HL-60/S4 treated with phorbol 12-myristate 13-acetate at 8.2 ng/mL for 4 days and 3 days (cell line): ENCODE results near the gene C8A.

Source experiments
- in situ Hi-C: fragments of 300-500 bp; cut with MboI; formaldehyde crosslinking; loops from 2 replicates; pipeline ENCODE4 v1.15.0; 2022; ENCODE audit warnings: low sequenced_read_pairs

C8A gene

DNA sequence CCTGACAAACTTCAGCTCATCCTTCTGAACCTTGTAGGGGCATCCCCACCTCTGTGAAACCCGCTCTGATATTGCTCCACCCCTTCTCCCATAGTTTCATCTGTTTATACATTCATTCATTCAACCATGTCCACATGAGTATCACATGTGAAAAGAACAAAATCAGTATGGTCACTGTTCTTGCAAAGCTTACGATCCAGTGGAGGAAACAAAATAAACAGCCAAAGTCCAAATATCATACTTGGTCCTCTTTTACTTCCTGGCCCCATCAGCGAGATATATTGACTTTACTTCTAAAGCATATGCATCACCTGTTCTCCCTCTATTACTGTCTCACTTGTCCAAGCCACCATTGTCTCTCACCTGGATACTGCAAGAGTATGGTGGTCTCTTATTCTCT is 35.6 kb downstream of the C8A start:
- in situ Hi-C loops: no loop called here

DNA sequence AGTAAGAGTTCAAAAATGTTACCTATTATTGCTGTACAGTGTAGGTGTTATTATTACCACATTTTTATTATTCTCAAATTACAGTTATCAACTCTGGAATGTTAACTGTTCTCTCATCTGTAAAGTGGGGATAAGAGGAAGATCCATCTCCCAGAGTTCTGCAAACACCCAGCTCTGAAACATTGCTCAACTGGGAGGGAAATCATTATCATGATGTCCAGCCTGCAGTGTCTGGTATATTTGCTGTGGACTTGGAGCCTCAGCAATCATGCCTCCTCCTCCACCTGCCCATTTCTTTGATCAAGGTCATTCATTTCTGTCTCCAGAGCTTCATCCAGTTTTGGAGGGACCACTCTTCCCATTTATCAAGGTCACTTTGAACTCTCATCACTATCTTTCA is 39.4 kb downstream of the C8A start:
- in situ Hi-C loops: no loop called here

DNA sequence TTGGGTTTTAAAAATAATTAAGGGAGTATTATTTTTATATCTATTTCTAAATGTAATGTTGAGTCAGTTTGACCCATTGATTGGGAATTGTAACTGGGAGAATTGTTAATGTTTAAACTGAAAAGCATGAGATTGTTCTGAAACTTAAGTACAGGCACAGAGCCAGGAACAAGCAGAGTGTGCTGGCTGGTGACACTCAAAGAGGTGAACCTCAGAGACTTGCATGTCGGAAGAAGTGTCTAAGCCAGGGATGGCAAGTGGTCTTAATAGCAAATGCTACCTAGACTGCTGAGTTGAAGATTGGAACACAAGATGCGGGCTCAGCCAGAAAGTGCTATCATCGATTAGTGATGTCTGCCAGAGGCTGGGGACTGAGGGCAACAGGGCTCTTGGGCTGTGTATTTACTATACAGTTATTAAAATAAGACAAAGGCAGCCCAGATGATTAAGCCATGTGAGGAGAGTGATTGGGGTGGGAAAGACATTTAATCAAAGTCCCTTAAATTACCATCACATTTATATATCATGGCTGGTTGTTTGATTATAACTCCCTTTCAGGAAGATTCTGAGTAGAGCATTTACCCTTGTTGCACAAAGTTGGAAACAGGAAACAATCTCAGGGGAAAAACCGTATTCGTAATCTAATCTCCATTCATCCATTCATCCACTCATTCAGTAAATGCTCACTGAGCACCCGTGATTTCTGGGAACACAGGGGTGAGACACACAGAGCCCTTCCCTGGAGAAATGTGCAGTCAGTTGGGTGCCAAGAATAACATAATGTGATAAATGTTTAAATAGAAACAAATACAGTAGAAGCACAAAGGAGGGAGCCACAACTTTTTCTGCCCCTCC is 42.8 kb downstream of the C8A start:
- in situ Hi-C loops: no loop called here

DNA sequence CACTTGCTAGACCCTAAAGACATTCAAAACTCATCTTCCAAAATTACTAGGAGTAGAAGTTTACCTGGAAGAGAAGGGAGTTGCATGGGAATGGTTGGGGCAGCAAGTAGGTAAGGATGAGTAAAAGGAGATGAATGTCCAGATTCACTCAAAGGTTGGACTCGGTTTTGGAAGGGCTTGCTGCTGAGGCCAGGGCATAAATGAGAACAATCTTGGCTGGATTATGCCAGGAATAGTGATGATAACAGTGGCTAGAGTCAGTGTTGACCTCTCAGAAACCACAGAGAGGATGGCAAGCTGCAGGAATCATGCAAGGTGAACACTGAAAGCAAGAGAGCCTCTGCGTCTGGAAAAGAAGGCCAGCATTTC is 43.4 kb downstream of the C8A start:
- in situ Hi-C loops: no loop called here

DNA sequence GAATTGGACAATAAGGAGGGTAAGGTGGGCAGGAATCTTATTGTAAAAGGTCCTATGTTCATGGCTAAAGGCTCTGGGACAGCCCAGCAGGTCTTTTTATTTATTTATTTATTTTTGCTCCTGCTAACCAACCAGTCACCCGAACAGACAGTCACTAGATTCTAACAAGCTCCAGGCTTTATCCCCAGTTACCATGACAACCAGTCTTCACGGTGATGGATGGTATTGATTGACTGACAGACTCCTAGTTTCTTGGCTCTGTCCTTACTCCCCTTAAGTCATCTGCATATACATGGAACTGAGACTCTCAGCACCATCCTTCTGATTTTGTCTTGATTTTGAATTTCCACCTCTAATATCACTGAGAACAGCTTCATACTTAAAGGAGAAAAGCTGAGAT is 44.3 kb downstream of the C8A start:
- in situ Hi-C loops: no loop called here

DNA sequence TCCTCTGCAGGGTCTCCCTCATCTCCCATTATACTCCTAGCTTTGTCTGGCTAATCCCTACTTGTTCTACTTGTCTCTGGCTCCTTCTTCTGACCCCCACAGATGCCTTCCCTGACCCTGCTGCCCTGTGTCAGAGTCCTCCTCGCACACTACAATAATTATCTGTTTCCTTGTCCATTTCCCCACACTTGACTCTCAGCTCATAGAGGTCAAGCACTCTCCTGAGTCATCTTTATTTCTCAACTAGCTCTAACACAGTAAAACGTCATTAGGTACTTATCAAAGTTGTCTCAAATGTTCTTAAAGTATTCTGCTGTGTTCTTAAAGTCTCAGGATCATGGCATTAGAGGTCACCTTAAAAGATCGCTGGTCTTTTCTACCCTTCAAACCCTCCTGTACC is 47.1 kb downstream of the C8A start:
- in situ Hi-C loops: no loop called here

DNA sequence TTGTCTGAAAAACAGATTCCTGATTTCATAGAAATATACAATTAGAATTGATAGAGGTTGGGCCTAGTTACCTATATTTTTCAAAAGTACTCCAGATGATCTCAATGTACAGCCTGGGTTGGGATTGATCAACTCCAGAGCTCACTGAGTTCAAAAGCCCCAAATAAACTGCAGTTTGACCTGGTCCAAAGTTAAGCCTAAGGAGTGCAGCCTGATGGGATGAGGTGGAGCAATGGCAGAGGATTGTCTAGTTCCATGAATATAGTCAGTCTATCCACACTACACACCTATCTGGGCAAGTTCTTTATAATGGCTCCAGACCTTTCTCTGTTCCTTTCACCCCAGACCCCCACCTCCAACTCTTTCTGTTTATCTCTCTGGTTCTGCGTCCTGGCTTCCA is 49.2 kb downstream of the C8A start:
- in situ Hi-C loops: no loop called here

DNA sequence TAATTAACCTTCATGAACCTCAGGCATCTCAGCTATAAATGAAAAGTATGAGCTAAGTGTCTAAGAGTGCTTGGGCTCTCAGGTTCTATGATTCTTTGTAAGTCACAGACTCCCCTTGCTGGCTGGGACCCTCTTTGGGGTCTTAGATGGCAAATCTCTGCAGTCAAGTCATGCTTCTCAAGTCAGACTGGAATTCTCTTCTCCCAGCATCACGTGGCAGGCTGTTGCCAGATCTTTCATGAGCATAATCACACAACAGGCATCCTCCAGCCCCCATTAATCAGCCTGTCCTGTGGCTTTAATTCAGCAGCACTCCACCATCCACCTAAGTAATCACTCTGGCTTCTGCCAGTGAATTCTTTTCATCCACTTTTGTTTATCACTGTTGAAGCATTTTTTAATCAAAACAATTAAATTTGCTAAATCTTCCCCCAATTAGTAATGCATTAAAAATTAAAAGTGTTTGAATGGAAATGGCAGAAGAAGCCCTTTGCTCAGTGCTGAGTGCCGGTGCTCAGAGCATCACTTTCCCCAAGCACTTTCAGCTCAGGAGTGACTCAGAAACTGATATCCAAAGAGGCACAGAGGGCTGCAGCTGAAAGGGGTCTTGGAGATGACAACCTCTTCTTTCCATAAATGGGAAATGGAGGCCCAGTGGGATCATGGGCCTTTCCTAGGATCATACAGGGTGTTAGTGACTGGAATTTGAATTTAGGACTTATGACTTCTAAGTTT is 50.2 kb downstream of the C8A start:
- in situ Hi-C loops: no loop called here

DNA sequence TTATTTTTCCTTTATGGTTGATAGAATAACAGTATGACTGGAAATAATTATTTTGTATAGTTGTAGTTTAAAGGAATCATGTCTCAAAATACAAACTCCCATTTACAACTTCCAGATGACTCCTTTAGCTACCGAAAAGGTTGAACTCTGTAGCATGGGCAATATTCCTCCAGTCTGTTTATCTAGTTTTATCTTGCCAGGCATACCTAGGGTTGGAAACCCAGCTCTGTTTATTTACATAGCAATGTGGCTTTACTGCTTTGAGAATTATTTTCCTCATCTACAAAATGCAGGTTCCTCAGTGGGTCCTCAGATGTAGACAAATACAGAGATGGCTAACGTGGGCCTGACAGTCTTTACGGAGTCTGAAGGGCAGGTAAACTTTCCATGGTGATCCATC is 51.1 kb downstream of the C8A start:
- in situ Hi-C loops: no loop called here

DNA sequence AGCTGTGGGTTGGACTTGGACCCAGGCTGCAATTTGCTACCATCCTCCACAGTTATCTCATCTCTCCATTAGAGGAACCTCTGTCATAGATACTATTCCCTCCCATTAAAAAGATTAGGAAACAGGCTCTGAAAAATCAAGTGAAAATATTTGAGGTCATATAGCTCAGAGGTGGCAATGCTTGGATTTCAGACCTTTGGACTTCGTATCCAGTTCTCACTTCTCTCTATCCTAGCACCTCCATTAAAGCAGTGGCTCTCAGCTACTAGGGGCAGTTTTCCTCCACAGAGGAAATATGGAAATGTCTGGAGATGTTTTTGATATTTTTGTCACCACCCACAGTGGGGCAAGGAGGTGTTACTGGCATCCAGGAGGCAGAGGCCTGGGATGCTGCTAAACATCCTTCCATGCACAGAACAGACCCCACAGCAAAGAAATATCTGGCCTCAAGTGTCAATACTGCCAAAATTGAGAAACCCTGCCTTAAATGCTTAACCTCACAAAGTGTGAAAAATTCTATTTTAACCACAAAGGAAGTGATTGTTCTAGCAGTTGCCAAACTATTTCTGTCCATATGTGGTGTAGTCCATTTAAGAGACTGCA is 54.1 kb downstream of the C8A start:
- in situ Hi-C loops: no loop called here

DNA sequence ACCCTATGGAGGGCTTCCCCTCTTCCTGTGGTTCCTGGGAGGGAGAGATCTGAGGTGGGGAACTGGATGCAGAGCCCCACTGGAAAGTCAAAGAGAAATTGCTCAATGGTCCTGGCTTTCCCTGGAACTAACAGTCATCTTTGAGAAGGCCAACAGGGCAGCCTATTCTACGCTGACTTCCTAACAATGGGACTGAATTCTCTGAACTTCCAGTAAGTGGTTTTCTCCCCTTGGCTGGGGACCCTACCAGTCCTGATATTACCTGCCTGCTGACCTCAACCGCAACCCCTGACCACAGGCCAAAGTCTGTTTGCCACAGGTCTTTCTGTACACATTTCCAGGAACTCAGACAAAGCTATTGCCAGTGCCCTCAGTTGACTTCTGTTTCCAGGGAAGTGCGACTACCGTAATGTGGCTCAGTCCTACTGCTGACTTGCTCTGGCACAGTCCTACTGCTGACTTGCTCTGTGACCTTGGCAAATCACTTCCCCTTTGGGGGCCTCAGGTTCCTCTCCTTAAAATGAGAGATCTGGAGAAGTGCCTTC is 55.9 kb downstream of the C8A start:
- in situ Hi-C loops: no loop called here

DNA sequence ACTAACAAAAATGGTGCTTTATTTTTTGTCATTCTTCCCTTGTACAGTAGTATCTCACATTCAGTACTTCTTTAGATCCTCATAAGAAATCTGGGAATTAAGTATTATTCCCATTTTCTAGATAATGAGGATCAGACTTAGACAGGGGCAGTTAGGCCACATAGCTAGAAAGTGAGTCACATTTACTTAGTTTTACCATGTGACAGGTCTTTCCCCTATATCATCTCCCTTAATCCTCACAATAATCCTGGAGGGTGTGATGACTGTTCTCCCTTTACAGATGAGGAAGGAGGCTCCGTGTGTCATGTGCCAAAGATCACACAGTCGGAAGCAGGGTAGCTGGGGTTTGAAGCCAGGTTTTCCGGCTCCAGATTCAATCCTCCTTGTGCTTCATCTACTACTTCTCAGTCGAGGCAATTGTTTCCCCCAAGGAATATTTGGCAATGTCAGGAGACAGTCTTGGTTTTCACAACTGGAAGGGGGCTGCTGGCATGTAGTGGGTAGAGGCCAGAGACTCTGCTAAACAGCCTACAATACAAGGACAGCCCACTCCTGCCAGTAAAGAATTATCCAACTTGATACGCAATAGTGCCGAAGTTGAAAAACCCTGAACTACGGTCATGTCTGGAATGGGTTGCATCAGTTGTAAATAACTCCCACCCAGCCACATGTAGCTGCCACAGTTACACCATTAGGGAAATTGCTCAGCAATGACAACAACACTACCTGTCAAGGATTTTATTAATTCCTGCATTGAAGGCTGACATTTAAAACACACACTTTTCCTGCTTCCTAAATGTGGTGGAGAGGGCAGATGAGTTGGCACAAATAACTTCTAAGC is 56.7 kb downstream of the C8A start:
- in situ Hi-C loops: no loop called here

DNA sequence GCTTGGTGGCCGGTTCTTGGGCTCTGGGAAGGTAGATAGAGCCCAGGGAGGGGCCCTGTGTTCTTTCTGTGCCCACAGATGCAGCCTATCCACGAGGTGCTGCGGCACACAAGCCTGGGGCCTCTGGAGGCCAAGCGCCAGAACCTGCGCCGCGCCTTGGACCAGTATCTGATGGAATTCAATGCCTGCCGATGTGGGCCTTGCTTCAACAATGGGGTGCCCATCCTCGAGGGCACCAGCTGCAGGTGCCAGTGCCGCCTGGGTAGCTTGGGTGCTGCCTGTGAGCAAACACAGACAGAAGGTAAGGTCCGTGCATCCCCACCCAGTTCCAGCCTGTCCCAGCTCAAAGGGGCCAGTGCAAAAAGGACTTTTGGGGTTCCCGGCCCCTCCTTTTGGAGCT is 57.7 kb downstream of the C8A start:
- in situ Hi-C loops: no loop called here

DNA sequence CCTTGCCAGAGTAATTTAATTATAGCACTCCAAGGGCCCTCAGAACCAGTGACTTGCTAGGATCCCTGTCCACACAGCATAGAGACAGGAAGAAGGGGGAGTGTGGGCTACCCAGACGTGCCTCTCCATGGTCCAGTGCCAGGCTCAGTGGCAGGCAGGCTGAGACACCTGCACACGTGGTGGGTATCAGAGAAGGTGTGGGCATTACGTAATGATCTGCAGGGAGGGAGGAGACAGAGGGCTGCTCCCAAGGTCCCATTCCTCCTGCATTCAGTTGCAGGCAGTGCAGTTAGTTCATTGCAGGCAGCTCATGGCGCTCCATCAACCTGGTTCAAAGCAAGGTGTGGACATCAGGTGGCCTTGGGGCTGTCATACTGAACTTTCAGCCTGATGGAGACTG is 61.4 kb downstream of the C8A start:
- in situ Hi-C loops: no loop called here

DNA sequence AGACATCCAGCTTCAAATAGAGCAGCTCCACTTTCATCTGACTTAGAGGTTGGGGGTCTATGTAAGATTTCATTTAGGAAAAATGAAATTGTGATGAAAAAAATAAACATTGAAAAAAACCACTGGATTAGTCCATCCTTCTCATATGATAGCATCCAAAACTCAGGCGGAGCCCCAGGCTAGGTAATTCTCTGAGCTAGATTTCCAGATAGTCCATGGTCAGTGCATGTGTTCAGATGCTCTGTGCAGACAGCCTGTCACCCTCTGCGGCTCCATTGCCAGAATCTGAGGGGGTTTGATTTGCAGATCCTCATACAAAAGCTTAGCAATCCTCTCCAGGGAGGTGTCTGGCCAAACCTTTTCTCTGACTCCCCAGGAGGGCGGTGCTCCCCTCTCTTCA is 62.0 kb downstream of the C8A start:
- in situ Hi-C loops: no loop called here

DNA sequence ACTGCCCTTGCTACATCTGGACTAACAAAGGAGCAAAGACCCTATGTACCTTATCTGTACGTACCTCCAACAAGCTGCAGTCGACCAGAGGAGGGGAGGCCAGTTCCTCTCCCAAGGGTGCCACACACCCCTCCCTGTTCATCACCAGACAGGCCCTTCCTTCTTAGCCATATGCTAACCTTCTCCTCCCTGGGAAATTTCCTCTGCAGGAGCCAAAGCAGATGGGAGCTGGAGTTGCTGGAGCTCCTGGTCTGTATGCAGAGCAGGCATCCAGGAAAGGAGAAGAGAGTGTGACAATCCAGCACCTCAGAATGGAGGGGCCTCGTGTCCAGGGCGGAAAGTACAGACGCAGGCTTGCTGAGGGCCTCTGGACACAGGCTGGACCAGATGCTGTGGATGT is 62.8 kb downstream of the C8A start:
- in situ Hi-C loops: no loop called here

DNA sequence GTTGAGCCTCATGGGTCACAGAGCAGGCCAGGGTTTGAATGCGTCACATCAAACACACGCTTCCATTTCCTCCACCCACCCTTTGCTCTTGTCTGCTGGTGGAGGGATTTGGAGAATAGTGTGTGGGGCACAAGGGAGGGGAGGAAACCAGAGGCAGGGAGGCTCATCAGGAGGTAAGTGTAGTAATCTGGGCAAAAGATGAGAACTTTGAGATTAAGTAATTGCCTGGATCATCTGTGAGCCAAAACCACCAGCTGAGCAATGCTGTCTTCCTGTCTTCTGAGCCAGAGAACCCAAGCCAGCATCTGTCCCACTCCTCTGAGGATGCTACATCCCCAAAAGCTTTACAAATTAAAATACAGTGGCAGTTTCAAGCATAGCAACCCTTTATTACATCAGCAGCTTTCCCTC is 66.0 kb downstream of the C8A start:
- in situ Hi-C loops: no loop called here

DNA sequence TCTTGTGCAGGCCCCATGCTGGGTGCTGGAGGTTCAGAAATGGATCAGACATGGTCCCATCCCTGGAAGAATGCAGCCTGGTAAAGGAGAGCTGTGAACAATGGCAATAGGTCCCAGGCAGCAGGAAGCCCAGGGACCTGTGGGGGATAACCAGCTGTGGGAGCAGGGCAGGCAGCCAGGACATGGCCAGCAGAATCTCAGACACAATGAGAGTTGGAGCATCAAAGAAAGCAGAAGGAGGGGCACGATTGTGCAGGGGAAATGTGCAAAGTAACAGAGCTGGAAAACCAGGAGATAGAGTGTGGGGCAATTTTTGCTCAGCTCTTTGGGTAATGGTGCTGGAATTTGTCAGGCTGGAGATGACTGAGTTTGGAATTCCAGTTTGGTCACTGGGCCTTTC is 66.9 kb downstream of the C8A start:
- in situ Hi-C loops: no loop called here

DNA sequence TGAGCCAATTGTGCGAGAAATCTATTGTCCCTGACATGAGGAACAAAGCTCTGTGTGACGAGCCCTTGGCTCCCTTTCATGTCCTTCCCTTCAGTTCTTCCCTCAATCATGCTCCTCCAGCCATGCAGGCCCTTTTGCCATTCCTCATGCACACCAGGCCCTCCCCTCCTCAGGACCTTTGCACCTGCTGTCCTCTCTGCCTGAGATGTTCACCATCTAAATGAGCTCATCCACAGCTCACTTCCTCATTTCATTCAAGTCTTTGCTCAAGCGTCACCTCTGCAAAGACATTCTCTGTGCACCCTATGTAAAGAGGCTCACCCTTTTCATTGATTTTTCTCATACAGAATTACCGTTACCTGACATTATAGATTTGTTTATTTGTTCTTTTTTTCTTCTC is 67.5 kb downstream of the C8A start:
- in situ Hi-C loops: no loop called here

DNA sequence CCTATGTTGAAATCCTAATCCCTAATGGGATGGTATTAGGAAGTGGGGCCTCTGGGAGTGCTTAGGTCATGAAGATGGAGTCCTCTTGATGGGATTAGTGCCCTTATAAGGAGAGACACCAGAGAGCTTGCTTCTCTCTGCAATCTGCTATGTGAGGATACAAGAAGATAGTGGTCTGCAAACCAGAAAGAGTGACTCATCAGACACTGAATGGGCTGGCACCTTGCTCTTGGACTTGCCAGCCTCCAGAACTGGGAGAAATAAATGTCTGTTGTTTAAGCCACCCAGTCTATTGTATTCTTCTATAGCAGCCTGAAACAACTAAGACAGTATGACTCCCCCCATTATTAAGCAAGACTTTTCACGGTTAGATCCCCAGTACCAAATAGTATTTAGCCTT is 67.9 kb downstream of the C8A start:
- in situ Hi-C loops: no loop called here

DNA sequence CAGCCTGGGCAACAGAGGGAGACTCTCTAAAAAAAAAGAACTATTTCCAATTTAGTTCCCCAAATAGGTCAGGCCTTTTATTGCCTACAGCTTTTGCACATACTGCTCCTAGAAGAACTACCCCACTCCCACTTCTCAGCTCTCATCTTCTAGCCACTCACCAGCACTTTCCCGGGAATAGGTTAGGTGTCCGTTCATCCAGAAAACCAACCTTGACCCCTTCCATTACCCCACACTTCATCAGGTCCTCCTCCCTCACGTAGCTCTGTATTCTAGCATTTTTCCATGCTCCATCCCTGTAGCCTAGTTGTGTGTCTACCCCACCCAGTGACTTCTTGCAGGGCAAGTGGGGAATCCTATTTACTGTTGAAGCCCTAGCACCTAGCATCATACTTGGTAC is 68.6 kb downstream of the C8A start:
- in situ Hi-C loops: no loop called here
